HG03565 (cell line): ENCODE data around the gene SCARF1.

Experiments
- ATAC-seq: cut with Tn5 transposase; IDR thresholded peaks from one replicate; pipeline ENCODE4 v1.9.1; 2021; ENCODE audit warnings: mild to moderate bottlenecking, moderate library complexity; ENCODE audit not compliant: unreplicated experiment

SCARF1 gene

DNA sequence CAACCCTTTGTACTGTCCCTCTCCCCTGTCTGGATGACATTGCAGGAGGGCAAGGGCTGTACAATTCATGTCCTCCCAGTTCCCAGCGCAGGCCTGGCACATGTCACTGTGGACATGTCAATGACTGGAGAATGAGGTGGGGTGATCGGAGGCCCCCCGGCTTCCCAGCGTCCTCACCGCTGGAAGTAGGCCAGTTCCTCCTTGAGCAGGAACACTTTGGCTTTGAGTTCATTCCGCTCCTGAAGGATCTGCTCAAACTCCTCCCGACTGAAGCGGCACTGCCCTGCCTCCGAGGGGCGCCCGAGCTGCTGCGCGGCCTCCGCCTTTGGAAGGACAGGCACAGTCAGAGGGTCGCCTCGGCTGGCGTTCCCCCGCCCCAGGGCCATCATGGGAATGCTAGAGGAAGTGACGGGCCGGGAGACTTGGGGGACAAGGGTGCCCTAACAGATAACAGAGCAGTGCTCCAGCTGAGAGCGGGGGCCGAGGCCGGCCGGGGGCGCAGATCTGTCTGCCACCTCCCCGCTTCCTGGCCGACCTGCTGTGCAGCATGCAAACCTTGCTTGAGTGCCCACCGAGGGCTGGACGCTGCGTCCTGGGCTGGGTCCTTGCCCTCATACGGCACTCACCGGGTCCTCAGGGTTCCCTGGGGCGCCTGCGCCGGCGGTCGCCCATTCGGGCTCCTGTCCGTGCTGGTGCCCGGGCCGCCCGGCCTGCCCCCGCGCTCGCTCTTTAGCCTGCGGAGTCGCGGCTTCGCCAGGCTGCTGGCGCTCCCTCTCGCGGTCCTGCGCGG is 2.8 kb upstream of the SCARF1 start:
- peak; percentile 49 for ATAC-seq

DNA sequence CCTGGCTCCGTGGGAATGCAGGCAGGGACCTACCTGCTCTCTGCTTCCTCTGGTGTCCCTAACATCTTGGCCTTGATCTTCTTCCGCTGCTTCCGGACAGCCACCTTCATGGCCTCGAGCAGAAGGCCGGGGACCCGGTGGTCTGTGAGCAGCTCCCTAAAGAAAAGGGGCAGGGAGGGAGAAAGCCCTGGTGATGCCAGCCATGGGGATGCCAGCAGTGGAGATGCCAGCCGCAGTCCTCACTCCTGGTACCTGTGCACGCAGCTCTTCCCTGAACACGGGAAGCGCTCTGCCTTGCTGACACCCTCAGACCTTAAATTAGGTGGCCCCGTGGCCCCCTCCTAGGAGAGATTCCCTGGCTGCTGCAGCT is 2.3 kb upstream of the SCARF1 start:
- ATAC-seq, result no peak

DNA sequence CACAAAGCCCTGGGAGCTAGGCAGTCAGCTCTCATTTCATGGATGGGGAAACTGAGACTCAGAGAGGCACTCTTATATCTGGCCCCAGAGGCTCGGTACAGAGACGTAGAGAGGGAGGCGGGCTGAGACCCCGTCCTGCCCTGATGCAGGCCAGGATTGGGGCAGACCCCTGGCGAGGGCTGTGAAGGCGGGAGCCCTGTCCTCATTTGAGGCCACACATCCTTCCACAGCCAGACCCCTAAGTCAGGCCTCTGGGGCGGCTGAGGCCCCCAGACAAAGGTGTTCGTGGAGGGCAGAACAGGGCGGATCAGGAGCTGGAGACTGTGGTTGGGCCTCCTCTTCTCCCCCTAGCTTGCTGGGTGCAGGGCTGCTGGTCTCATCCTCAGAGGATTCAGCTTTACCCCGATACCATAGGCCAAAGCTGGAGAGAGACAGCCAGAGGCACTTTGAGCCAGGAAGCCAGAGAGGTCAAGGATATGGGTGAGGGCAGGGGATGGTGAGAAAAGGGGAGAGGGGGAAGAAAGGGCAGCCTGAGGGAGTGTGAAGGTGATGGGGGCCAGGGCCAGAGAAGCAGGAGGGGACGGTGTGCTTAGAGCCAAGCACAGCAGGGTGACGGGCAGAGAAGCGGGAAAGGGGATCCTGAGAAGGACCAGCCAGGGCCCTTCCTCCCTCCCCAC is 805 bp upstream of the SCARF1 start:
- ATAC-seq, result no peak

DNA sequence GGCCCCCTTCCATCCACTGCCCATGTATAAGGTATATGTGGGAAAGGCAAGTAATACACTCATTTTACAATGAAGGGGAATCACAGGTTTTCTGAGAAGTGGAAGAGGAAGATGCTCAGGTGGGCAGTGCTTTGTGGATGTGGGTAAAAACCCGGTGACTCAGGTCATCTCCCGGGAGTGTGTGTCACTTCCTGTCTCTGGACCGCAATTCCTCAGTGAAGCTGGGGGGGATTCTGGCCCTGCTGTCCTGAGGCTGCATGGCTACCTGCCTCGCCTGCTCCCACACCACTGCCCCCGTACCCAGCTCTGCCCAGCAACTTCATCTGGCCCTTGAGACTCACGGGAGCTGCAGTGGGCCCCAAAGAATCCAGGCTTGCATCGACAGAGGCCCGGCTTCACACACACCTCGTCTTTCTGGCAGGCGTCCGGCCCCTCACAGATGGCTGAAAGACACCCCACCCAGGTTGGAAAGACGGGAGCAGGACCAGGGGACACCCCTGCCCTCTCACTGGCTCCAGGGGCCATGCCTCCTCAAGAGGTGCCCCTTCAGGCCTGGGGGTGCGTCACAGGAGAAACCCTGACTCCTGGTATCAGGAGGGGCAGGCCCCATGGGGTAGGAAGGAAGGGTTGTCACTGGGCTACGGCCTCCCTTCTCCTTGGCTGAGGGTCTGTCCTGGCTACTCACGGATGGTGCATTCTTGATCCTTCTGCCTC is 882 bp downstream of the SCARF1 start:
- no peak for ATAC-seq

DNA sequence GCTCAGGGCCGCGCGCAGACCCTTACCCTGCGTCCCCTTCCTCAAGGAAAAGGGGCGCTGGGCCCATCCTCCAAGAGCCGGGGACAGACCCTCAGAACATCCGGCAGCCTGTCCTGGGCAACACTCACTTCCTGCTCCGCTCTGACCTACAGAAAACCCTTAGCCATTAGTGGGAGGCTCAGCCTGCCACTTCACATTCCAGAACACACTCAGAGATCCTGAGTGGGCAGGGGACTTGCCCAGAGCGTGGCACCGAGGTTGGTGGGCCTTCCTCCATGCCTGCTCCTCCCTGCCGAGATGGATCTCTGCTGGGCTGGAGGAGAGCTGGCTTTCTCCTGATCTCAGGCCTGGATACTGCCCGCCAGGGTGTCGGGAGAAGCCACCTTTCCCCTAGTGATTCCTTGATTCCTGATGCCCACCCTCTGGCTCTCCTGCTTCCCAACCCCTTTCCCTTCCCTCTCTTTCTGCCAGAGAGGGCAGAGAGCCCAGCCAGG is 1.5 kb downstream of the SCARF1 start:
- no peak for ATAC-seq

DNA sequence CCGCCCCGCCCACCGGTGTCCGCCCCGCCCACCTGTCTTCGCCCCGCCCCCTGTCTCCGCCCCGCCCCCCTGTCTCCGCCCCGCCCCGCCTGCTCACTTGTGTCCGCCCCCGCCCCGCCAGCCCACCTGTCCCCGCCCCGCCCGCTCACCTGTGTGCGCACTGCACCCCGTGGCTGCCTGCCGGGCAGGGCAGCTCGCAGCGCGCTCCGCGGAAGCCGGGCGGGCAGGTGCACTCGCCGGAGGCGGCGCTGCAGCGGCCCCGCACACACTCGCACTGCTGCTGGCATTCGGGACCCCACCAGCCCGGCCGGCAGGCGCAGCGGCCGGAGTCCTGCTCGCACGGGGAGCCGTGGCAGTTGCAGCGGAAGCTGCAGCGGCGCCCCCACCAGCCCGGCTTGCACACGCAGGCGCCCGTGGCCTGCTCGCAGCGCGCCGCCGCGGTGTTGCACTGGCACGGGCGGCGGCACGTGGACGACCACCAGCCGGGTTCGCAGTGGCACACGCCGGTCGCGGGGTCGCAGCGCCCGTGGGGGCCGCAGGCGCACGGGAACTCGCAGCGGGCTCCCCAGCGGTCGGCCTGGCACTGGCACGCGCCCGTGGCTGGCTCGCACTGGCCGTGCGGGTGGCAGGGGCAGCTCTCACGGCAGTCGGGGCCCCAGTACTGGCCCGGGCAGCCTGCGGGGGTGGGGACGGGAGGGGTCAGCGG is 2.1 kb downstream of the SCARF1 start:
- ATAC-seq, result no peak

DNA sequence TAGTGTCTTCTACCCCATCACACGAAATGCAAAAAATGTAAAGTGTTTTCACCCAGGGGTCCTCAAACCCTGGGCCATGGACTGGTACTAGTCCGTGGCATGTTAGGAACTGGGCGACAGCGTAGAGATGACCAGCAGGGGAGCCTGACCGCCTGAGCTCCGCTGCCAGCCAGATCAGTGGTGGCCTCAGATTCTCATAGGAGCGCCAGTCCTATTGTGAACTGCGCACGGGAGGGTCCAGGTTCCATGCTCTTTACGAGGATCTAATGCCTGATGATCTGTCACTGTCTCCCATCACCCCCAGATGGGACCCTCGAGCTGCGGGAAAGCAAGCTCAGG is 4.5 kb downstream of the SCARF1 start:
- ATAC-seq, result no peak

DNA sequence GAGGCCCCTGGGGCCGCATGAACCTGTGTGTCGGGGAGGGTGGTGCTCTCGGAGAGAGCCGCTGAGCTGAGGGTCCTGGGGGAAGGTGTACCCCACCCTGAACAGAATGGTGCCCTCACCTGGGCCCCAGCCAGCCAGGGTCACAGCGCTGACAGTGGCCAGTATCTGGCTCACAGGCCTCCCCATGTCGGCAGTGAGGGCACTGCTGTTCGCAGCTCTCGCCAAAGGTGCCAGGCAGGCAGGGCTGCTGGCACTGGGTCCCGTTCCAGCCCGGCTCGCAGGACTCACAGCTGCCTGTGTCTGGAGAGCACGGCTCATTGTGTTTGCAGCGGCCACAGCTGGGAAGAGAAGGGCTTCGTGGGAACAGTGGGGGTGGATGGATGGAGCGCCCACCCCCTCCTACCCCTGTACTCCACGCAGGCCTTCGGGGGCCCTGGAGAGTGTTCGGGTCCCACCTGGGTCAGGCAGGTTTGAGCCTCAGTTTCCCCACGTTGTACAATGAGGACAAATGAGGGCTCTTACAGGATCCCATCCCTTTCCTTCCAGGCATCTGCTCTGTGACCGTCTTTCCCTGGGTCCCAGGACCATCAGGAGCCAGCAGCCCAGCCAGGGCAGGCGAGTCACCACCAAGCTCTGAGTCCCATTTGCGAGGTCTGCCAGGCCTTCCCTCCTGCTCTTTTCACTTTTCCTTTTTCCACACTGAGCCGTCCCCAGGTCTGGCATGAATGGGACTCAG is 5.0 kb downstream of the SCARF1 start:
- no peak for ATAC-seq

DNA sequence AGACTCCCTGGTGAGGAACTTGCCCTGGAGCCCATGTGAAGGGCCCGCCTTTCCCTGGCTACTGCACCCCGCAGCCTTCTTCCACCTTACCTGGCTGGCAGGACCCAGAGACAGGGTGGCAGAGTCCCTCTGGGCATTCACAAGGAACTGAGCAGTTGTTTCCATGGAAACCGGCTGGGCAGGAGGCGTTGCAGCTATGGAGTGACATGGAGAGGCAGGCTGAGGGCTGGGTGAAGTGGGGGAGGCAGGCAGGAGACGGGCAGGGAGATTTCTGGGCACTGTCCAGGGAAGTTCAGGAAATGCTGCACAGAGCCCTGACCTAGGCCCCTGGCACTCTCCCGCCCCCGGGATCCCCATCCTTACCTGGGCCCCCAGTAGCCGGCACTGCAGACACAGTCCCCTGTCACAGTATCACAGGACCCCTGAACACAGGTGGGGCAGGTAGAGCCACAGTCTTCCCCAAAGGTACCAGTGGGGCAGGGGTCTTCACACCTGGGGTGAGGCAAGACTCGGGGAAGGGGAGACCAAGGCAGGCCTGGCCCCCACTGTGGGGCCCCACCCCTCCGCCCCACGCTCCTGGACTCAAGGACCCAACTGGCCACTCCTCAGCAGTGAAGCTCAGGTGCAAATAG is 5.9 kb downstream of the SCARF1 start:
- no peak for ATAC-seq

DNA sequence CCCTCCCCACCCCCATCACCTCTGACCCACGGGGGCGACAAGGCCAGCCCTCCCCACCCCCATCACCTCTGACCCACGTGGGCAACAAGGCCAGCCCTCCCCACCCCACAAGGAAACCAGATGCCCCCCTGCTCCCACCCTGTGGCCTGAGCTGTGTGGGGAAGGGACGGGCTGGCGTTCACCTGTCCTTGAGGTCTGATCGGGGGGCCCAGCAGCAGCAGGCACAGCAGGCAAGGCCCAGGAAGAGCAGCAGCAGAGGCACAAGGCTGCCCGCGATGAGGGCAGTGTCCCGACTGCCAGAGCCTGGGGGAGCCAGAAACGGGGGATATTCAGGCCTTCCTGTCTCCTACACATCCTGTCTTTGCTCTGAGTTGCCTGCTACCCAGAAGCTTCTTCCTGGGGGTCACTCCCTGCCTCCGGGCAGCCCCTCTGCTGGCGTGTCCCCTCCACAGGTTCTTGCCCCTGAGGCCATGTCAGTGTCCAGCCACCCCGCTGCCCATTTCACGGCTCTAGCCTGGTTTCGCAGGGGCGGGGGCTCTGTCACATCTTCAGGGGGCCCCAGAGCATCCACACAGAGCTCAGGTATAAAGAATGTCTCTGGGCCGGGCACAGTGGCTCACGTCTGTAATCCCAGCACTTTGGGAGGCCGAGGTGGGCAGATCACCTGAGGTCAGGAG is 6.8 kb downstream of the SCARF1 start:
- no peak for ATAC-seq

DNA sequence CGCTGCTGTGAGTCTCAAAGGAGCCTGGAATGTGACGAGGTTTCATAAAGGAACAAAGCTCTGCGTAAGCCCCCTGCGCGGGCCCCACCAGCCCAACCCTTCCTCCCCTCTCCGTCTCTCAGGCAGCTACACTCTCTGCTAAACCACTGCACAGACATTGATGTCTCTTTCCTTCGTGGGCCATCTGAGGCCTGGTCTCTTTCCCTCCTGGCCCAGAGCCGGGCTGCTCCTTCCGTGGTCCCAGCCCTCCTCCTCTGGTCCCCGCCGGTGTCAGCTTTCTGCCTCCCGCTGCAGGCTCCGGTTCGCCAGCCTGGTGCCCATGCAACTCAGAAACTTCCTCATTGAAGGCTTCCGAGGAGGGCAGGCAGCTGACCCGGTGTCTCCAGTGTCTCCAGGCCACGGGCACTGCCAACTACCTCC is 7.4 kb downstream of the SCARF1 start:
- no peak for ATAC-seq

DNA sequence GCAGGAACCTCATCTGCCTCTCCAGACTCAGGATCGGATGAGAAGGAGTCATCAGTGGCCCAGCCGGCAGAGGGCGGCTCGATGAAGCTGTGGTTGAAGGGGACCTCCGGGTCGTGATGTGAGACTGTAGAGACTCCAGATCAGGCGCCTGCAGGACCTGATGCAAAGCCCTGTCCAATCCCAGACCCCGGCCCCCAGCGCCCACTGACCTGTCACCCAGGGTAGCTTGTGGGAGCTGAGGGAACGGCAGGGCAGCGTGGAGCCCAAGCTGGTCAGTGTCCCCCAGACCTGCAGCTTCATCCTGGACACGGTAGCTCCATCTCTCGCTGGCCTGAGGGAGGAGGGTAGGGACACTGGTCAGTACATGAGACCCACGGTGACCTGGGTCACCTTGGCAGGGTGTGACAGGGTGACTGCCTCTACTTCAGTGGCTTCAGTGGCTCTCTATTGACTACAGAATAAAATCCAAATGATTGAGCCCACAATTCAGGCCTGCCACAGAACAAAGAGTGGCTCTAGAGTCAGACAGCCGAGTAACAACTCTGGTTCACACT is 8.7 kb downstream of the SCARF1 start:
- no peak for ATAC-seq

DNA sequence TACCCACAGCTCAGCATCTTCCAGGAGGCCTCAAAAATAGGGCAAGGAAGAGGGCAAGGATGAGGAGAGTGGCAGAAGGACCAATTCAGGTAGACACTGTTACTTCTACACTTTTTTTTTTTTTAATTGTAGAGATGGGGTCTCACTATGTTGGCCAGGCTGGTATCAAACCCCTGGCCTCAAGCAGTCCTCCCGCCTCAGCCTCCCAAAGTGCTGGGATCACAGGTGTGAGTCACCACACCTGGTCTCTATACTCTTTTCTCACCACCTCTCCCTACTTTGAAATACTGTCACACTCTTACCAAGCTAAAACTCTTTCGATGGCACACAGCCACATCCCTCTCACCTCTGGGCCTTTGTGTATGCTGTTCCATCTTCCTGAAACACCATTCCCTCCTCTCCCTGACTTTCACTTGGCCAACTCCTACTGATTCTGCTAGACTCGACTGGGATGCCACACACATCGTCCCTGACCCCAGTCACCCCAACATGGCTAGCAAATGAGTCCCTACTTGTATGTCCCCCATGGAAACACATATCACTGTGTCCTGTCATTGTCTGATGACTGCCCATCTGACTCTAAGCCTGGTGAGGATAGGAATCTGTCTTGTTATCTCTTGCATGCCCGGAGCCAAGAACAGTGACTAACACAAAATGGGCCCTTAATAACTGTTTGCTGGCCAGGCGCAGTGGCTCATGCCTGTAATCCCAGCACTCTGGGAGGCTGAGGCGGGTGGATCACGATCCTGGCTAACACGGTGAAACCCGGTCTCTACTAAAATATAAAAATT is 9.7 kb downstream of the SCARF1 start:
- ATAC-seq, result no peak

DNA sequence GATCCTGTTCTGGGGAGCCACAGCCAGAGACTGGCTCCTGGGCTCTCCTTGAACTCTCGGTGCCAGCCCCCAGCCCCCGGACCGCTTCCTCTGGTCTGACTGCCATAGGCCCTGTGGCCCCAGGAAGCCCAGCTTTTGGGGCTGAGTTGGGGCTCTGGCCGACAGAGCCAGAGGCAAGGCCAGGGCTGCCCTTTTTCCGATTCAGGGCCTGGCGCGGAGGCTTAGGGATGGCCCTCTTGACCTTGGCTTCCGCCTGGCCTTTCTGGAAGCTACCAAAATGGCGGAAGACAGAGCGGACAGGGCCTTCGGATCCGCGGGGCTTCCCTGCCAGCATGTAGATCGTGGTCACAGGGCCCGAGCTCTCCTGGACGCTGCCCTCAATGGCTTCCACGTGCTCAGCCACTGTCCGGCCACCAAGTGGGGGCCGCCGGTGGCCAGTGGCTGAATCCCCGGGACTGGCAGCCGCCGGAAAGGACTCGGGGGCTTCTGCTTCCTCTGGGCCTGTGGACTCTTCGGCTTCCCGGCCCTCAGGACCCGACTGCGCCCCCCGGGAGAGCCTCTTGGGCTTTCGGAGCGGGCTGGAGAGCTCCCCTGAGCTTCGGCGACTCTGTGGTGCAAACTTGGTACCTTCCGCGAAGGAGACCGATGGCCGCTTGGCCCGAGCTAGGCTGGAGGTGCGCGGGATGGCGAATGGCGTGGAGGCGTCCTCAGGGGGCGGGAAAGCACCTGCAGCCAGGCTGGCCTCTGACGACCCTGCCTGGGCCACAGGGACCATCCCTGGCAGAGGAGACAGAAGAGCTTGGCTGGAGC is 10.5 kb downstream of the SCARF1 start:
- no peak for ATAC-seq

DNA sequence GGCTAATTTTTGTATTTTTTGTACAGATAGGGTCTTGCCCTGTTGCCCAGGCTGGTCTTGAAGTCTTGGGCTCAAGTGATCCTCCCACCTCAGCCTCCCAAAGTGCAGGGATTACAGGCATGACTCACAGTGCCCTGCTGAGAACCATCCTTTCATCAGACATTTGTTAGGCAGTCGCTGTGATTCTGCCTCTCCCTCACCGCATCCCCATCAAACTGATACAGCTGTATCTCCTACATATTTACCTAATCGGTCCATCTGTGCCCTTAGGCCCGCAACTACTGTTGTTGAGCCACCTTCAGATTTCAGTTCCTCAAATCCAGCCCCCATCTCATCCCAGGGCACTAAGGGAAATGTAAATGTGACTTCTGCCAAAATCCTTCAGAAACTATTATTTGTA is 14.9 kb downstream of the SCARF1 start:
- no peak for ATAC-seq

DNA sequence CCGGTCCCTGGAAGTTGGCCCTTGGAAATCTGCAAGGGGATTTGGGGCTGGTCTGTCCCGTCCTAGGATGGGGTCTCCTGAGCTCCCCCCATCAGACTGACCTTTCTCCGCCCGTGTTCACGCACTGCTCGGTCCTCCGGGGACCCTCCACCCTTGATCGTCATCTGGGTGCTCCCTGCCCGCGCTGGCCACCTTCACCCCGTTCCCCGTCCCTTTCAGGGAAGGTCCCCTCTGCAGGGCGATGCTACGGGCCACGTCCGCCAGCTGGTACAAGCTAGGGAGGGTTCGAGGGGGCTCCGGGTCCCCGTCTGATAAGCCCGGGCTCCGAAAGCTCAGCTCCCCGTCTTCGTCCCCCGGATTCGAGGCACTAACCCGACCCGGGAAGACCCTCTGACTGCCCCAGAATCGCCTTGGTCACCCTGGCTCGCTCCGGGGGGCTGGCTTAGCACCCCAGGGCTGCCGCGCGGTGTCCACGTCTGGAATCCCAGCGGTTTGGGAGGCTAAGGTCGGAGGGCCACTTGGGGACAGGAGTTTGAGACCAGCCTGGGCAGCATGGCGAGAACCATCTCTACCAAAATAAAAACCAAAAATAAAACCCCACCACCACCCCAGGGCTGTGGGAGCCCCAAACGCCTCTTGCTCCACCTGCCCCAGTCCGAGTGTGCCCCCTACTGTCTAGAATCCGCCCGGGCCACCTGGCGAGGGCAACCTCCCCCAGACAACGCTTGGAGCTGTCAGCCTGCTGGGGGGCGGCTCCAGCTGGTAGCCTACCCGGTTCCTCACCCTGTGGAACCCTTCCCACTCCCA is 15.8 kb downstream of the SCARF1 start:
- ATAC-seq, result no peak
